Measurements from ENCODE around the gene PAX5.

The PAX5 gene

GRCh38 chr9:36842560-36843530 lies 191.2 kb downstream of the PAX5 start:
- peaks cover 0 to 2% (median 0%) of the 10 kb centered on the region in 3 experiments for H3K27me3 ChIP-seq (ENCODE audit: control insufficient read depth in 3 of 3, insufficient read depth in 3 of 3, low read depth in 1 of 3, low read length in 3 of 3)
- H3K4ac ChIP-seq (ENCODE audit: low read length): peak overlapping the region; percentile 5
- peak overlapping the region; percentile 33 for H2BK12ac ChIP-seq (ENCODE audit: low read length)
- peak overlapping the region; percentile 72 for H3K18ac ChIP-seq (ENCODE audit: low read length)
- H3K36me3 ChIP-seq (replicated peaks in 1 of 2; ENCODE audit: control insufficient read depth in 2 of 2, insufficient read depth in 2 of 2, low read length in 2 of 2): peaks cover 0 to 78% of the 10 kb centered on the region in 2 donors
- peak overlapping the region in 1 of 2 donors; percentile 0 for H3K4me3 ChIP-seq (ENCODE audit: low read length in 2 of 2)
- WGBS, 2 donors (ENCODE audit: extremely low coverage in 2 of 2, insufficient read length in 2 of 2, insufficient replicate concordance in 1 of 2): no CpG with 5 or more reads among the region's 28 CpGs
- peak overlapping the region; percentile 72 for H3K14ac ChIP-seq (ENCODE audit: low read length)
- H4K91ac ChIP-seq (ENCODE audit: low read depth, low read length, poor library complexity): peak overlapping the region; percentile 54
- peak overlapping the region; percentile 53 for H3K9ac ChIP-seq (ENCODE audit: low read depth, low read length, poor library complexity)
- H2AK5ac ChIP-seq (ENCODE audit: low read depth, low read length): peak overlapping the region; percentile 7
- no peak for DNase-seq (ENCODE audit: low spot score)
- H3K23ac ChIP-seq (ENCODE audit: low read depth, low read length, poor library complexity): peak overlapping the region; percentile 58
- no peak overlapping the region for H2BK5ac ChIP-seq (ENCODE audit: low read length)
- peaks cover 2 to 18% of the 10 kb centered on the region in 2 donors for H3K4me1 ChIP-seq (ENCODE audit: control insufficient read depth in 2 of 2, insufficient read depth in 1 of 2, low read depth in 1 of 2, low read length in 2 of 2)
- no peak overlapping the region for H3K4me2 ChIP-seq (ENCODE audit: insufficient read depth, low read length, poor library complexity, severe bottlenecking)
- H2BK120ac ChIP-seq (ENCODE audit: low read depth, low read length): no peak overlapping the region
- H4K8ac ChIP-seq (ENCODE audit: low read depth, low read length): no peak overlapping the region
- H2AFZ ChIP-seq (ENCODE audit: low read length): no peak overlapping the region
- H3K79me1 ChIP-seq (ENCODE audit: low read depth, low read length): no peaks in the 10 kb centered on the region
- no peak overlapping the region for H2BK15ac ChIP-seq (ENCODE audit: low read length)
- H3K27ac ChIP-seq (replicated peaks; ENCODE audit: low read length): no peak overlapping the region
- no peaks in the 10 kb centered on the region for H3K9me3 ChIP-seq (replicated peaks in 1 of 2; ENCODE audit: control insufficient read depth in 2 of 2, insufficient read depth in 1 of 2, low read depth in 1 of 2, low read length in 2 of 2)

DNA sequence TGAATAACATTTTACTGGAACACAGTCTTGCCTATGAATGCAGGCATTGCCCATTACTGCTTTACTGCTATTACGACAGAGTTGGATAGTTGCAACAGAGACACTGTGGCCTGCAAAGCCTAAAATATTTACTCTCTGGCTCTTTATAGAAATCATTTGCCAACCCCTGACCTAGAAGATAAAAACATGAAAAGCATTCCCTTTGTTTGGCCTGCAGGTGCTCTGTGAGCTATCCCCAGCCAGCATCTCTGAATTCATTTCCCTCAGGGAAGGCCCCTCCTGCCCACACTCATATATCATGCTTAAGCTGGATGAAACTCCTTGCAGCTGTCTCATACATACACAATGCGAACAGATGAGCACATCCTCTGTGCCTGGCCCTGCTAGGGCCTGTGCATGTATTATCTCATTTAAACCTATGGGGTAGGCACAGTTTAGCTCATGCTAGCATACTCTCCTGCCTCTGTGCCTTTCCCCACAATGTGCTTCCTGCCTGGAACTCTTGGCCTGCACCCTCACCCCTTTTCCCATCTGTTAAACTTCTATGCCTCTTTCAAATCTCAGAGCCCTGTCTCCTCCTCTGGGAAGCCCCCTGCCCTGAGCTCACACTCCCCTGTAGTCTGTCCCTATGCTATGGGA lies 193.1 kb downstream of the PAX5 start:
- no peak overlapping the region for H4K8ac ChIP-seq (ENCODE audit: low read depth, low read length)
- H2BK5ac ChIP-seq (ENCODE audit: low read length): no peak overlapping the region
- no CpG with 5 or more reads among the region's 2 CpGs for WGBS, 2 donors (ENCODE audit: extremely low coverage in 2 of 2, insufficient read length in 2 of 2, insufficient replicate concordance in 1 of 2)
- DNase-seq (ENCODE audit: low spot score): no peak
- H3K9ac ChIP-seq (ENCODE audit: low read depth, low read length, poor library complexity): no peak overlapping the region
- no peak overlapping the region for H3K18ac ChIP-seq (ENCODE audit: low read length)
- H3K9me3 ChIP-seq (replicated peaks in 1 of 2; ENCODE audit: control insufficient read depth in 2 of 2, insufficient read depth in 1 of 2, low read depth in 1 of 2, low read length in 2 of 2): no peaks in the 10 kb centered on the region
- no peak overlapping the region for H2AK5ac ChIP-seq (ENCODE audit: low read depth, low read length)
- H2BK15ac ChIP-seq (ENCODE audit: low read length): no peak overlapping the region
- H2AFZ ChIP-seq (ENCODE audit: low read length): no peak overlapping the region
- no peak overlapping the region for H3K4me3 ChIP-seq (ENCODE audit: low read length in 2 of 2)
- H3K14ac ChIP-seq (ENCODE audit: low read length): no peak overlapping the region
- H3K4me1 ChIP-seq (ENCODE audit: control insufficient read depth in 2 of 2, insufficient read depth in 1 of 2, low read depth in 1 of 2, low read length in 2 of 2): peaks cover 2 to 15% of the 10 kb centered on the region in 2 donors
- no peak overlapping the region for H3K27ac ChIP-seq (replicated peaks; ENCODE audit: low read length)
- peaks cover 2% of the 10 kb centered on the region for H3K79me1 ChIP-seq (ENCODE audit: low read depth, low read length)
- H3K4me2 ChIP-seq (ENCODE audit: insufficient read depth, low read length, poor library complexity, severe bottlenecking): no peak overlapping the region
- no peak overlapping the region for H3K4ac ChIP-seq (ENCODE audit: low read length)
- H3K23ac ChIP-seq (ENCODE audit: low read depth, low read length, poor library complexity): no peak overlapping the region
- no peak overlapping the region for H2BK120ac ChIP-seq (ENCODE audit: low read depth, low read length)
- H3K36me3 ChIP-seq (replicated peaks in 1 of 2; ENCODE audit: control insufficient read depth in 2 of 2, insufficient read depth in 2 of 2, low read length in 2 of 2): peaks cover 0 to 81% of the 10 kb centered on the region in 2 donors
- no peak overlapping the region for H2BK12ac ChIP-seq (ENCODE audit: low read length)
- H4K91ac ChIP-seq (ENCODE audit: low read depth, low read length, poor library complexity): no peak overlapping the region
- peaks cover 0 to 2% (median 0%) of the 10 kb centered on the region in 3 experiments for H3K27me3 ChIP-seq (ENCODE audit: control insufficient read depth in 3 of 3, insufficient read depth in 3 of 3, low read depth in 1 of 3, low read length in 3 of 3)

- Histone ChIP-seq H3K4me1 (ENCODE audit: control insufficient read depth in 2 of 2, insufficient read depth in 1 of 2, low read depth in 1 of 2, low read length in 2 of 2) (peaks cover 2 to 17% of the 10 kb centered on the region in 2 donors), H2AFZ (ENCODE audit: low read length) (no peak overlapping the region), H3K18ac (ENCODE audit: low read length) (peak overlapping the region; percentile 42), H2BK15ac (ENCODE audit: low read length) (peak overlapping the region; percentile 45), H3K4me3 (ENCODE audit: low read length in 2 of 2) (no peak overlapping the region), H3K9me3 (replicated peaks in 1 of 2; ENCODE audit: control insufficient read depth in 2 of 2, insufficient read depth in 1 of 2, low read depth in 1 of 2, low read length in 2 of 2) (no peaks in the 10 kb centered on the region), H2AK5ac (ENCODE audit: low read depth, low read length) (peak overlapping the region; percentile 82), H2BK5ac (ENCODE audit: low read length) (no peak overlapping the region), H4K91ac (ENCODE audit: low read depth, low read length, poor library complexity) (peak overlapping the region; percentile 74), H3K27ac (replicated peaks; ENCODE audit: low read length) (no peak overlapping the region), H3K14ac (ENCODE audit: low read length) (no peak overlapping the region), H3K4me2 (ENCODE audit: insufficient read depth, low read length, poor library complexity, severe bottlenecking) (no peak overlapping the region), H2BK12ac (ENCODE audit: low read length) (no peak overlapping the region), H3K36me3 (replicated peaks in 1 of 2; ENCODE audit: control insufficient read depth in 2 of 2, insufficient read depth in 2 of 2, low read length in 2 of 2) (peaks cover 0 to 66% of the 10 kb centered on the region in 2 donors), H2BK120ac (ENCODE audit: low read depth, low read length) (no peak overlapping the region), H3K79me1 (ENCODE audit: low read depth, low read length) (peaks cover 2% of the 10 kb centered on the region), H3K23ac (ENCODE audit: low read depth, low read length, poor library complexity) (peak overlapping the region; percentile 48), H3K27me3 (ENCODE audit: control insufficient read depth in 3 of 3, insufficient read depth in 3 of 3, low read depth in 1 of 3, low read length in 3 of 3) (peaks cover 0 to 2% (median 0%) of the 10 kb centered on the region in 3 experiments), H4K8ac (ENCODE audit: low read depth, low read length) (peak overlapping the region; percentile 19), H3K9ac (ENCODE audit: low read depth, low read length, poor library complexity) (no peak overlapping the region), H3K4ac (ENCODE audit: low read length) (no peak overlapping the region)
- no CpG with 5 or more reads among the region's 15 CpGs for WGBS, 2 donors (ENCODE audit: extremely low coverage in 2 of 2, insufficient read length in 2 of 2, insufficient replicate concordance in 1 of 2)
- no peak for DNase-seq (ENCODE audit: low spot score)
These were observed 194.8 kb downstream of the PAX5 start for GRCh38 chr9:36839131-36839885.
